Measurements from ENCODE around the gene COLQ. TPM values are rescaled to one million over a fixed set of nuclear protein-coding genes. Genes with fewer than 3 reads are reported as not detected.
"Not testable (repeated sequence)": the region's sequence is repeated elsewhere in the genome, so short reads cannot be mapped to it uniquely, and the experiment has no call there.

COLQ gene
- total RNA-seq, 1 donor from 2014 or later: 2.2 TPM

GRCh38 chr3:15470849-15471248, 50.7 kb downstream of the COLQ start:
- DNase-seq (no peak), ATAC-seq (ENCODE audit: poor library complexity) (no peak)
- intact Hi-C loops (cut with DNase I): no loop called here

- intact Hi-C loops (cut with DNase I): no loop called here
- ATAC-seq (ENCODE audit: poor library complexity) (no peak), DNase-seq (no peak)
These were observed 51.2 kb downstream of the COLQ start for GRCh38 chr3:15470261-15470660.

GRCh38 chr3:15467227-15468181, 54.0 kb downstream of the COLQ start:
- intact Hi-C loops (cut with DNase I): no loop called here
- DNase-seq (no peak), ATAC-seq (ENCODE audit: poor library complexity) (no peak)

- DNase-seq (no peak), ATAC-seq (ENCODE audit: poor library complexity) (no peak)
- intact Hi-C loops (cut with DNase I): no loop called here
These were observed 55.5 kb downstream of the COLQ start for GRCh38 chr3:15465876-15466585.

- DNase-seq (no peak), ATAC-seq (ENCODE audit: poor library complexity) (no peak)
- intact Hi-C loops (cut with DNase I): no loop called here
These were observed 59.1 kb downstream of the COLQ start for GRCh38 chr3:15462451-15462850.

- intact Hi-C loops (cut with DNase I): no loop called here
- ATAC-seq (ENCODE audit: poor library complexity): no peak
- no peak for DNase-seq
These were observed 60.5 kb downstream of the COLQ start for GRCh38 chr3:15460891-15461531.

- ATAC-seq (ENCODE audit: poor library complexity) (no peak), DNase-seq (no peak)
- intact Hi-C loops (cut with DNase I): no loop called here
These were observed 63.2 kb downstream of the COLQ start for GRCh38 chr3:15458212-15458780.

- ATAC-seq (ENCODE audit: poor library complexity); DNase-seq; intact Hi-C loops (cut with DNase I): not testable (repeated sequence)
These were observed 64.6 kb downstream of the COLQ start for GRCh38 chr3:15456915-15457314.

- DNase-seq: no peak
- intact Hi-C loops (cut with DNase I): no loop called here
- no peak for ATAC-seq (ENCODE audit: poor library complexity)
These were observed 65.2 kb downstream of the COLQ start for GRCh38 chr3:15456321-15456720.

- intact Hi-C loops (cut with DNase I): no loop called here
- no peak for DNase-seq
- ATAC-seq (ENCODE audit: poor library complexity): no peak
These were observed 65.8 kb downstream of the COLQ start for GRCh38 chr3:15455756-15456155.

GRCh38 chr3:15454965-15455364, 66.5 kb downstream of the COLQ start:
- DNase-seq (no peak), ATAC-seq (ENCODE audit: poor library complexity) (no peak)
- intact Hi-C loops (cut with DNase I): no loop called here

GRCh38 chr3:15453991-15454625, 67.4 kb downstream of the COLQ start:
- DNase-seq (no peak), ATAC-seq (ENCODE audit: poor library complexity) (no peak)
- intact Hi-C loops (cut with DNase I): no loop called here

GRCh38 chr3:15453501-15453900, 68.0 kb downstream of the COLQ start:
- DNase-seq: no peak
- intact Hi-C loops (cut with DNase I): no loop called here
- ATAC-seq (ENCODE audit: poor library complexity): no peak

- intact Hi-C loops (cut with DNase I): no loop called here
- DNase-seq: no peak
- no peak for ATAC-seq (ENCODE audit: poor library complexity)
These were observed 68.5 kb downstream of the COLQ start for GRCh38 chr3:15452961-15453360.

- no peak for ATAC-seq (ENCODE audit: poor library complexity)
- intact Hi-C loops (cut with DNase I): no loop called here
- DNase-seq: no peak
These were observed 69.3 kb downstream of the COLQ start for GRCh38 chr3:15452156-15452555.

GRCh38 chr3:15451216-15452113, 70.0 kb downstream of the COLQ start:
- intact Hi-C loops (cut with DNase I): no loop called here
- ATAC-seq (ENCODE audit: poor library complexity): no peak

GRCh38 chr3:15450438-15451215, 70.9 kb downstream of the COLQ start:
- DNase-seq: no peak
- intact Hi-C loops (cut with DNase I): no loop called here
- ATAC-seq (ENCODE audit: poor library complexity): no peak

More at GRCh38 chr3:15451216-15452113, 70.0 kb downstream of the COLQ start:
- no peak for DNase-seq

All from Right ventricle myocardium superior (tissue), 1 donor.